ENCODE measurements around the gene RBSN.

The RBSN gene

DNA sequence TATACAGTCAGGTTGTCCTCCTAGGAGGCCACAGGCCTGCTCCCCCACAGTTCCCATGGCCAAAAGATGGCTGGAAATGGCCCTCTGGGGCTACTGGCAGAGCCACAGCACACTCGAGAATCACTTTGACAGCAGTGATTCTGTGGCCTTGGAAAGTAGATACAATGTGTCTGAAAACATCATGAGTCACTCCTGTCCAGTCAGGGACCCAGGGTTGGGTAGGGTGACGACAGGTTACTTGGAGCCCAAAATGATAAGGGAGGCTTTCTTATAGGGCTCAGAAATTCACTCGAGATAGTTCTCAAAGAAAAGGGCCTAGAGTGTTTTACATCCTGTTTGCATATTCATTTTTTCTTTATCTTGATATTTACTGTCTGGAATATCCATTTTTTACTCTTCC lies 58.1 kb downstream of the RBSN start:
- Histone ChIP-seq H3K4me2 (no peak overlapping the region), H3K79me2 (ENCODE audit: insufficient read depth, low read depth) (no peaks in the 10 kb centered on the region), H3K27me3 (ENCODE audit: insufficient read depth, low read depth) (no peaks in the 10 kb centered on the region), H3K4me3 (IDR thresholded peaks at IDR 0.05; ENCODE audit: insufficient read depth, low read depth, low read length) (no peak overlapping the region), H3K9ac (no peak overlapping the region), H3K36me3 (ENCODE audit: insufficient read depth) (no peaks in the 10 kb centered on the region; the same call in 1 of the 2 replicates), H4K20me1 (ENCODE audit: insufficient read depth) (no peaks in the 10 kb centered on the region), H2AFZ (ENCODE audit: low read depth) (no peak overlapping the region), H3K27ac (no peak overlapping the region), H3K4me1 (ENCODE audit: low read depth, poor library complexity, severe bottlenecking) (peaks cover 16% of the 10 kb centered on the region)
- TF ChIP-seq, protein P1, sequence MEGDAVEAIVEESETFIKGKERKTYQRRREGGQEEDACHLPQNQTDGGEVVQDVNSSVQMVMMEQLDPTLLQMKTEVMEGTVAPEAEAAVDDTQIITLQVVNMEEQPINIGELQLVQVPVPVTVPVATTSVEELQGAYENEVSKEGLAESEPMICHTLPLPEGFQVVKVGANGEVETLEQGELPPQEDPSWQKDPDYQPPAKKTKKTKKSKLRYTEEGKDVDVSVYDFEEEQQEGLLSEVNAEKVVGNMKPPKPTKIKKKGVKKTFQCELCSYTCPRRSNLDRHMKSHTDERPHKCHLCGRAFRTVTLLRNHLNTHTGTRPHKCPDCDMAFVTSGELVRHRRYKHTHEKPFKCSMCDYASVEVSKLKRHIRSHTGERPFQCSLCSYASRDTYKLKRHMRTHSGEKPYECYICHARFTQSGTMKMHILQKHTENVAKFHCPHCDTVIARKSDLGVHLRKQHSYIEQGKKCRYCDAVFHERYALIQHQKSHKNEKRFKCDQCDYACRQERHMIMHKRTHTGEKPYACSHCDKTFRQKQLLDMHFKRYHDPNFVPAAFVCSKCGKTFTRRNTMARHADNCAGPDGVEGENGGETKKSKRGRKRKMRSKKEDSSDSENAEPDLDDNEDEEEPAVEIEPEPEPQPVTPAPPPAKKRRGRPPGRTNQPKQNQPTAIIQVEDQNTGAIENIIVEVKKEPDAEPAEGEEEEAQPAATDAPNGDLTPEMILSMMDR (conservative IDR thresholded peaks at IDR 0.05; ENCODE audit: low read depth, low read length): no peak

DNA sequence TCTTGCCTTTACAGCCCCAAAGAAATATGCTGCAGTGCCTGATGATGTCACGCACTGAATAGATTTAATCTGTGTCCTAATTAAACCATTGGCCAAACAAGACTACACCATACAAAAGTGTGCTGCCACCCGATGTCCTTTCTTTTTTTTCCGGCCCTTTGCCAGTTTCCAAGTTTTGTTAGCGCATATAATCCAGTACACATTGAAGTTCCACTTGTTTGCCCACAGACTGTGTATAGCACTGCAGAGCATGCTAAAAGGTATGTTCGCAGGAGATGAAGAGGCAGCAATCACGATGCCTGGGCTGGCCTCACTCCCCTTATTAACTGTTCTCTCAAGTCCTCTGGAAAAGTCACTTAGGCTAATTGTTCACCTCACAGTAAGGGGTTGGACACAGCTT lies 60.6 kb downstream of the RBSN start:
- no peaks in the 10 kb centered on the region; the same call in 1 of the 2 replicates for H3K36me3 ChIP-seq (ENCODE audit: insufficient read depth)
- no peak overlapping the region for H3K4me2 ChIP-seq
- no peaks in the 10 kb centered on the region for H3K4me1 ChIP-seq (ENCODE audit: low read depth, poor library complexity, severe bottlenecking)

DNA sequence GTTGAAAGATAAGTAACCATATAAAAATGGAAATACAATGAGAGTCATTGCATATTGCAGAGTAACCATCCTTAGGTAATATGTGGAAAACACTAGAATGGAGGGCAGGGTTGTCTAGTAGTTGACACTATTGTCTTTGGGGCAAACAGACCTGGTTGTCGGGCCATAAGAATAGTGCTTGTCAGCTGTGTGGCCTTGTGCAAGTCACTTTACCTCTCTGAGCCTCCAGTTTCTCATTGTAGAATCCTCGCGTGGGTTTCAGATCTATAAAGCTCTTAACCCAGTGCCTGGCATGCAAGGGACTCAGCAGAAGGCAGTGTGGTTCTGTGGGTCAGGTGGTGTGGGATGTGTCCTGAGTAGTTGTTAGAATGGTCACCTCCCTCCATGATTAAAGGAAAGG lies 65.8 kb downstream of the RBSN start:
- Histone ChIP-seq H2AFZ (ENCODE audit: low read depth) (no peak overlapping the region), H3K4me2 (no peak overlapping the region), H3K79me2 (ENCODE audit: insufficient read depth, low read depth) (no peaks in the 10 kb centered on the region), H3K4me1 (ENCODE audit: low read depth, poor library complexity, severe bottlenecking) (no peaks in the 10 kb centered on the region), H3K9ac (no peak overlapping the region), H3K36me3 (ENCODE audit: insufficient read depth) (no peaks in the 10 kb centered on the region), H3K27me3 (ENCODE audit: insufficient read depth, low read depth) (no peaks in the 10 kb centered on the region), H3K4me3 (IDR thresholded peaks at IDR 0.05; ENCODE audit: insufficient read depth, low read depth, low read length) (no peak overlapping the region), H4K20me1 (ENCODE audit: insufficient read depth) (no peaks in the 10 kb centered on the region), H3K27ac (no peak overlapping the region)
- TF ChIP-seq, protein P1 (conservative IDR thresholded peaks at IDR 0.05; ENCODE audit: low read depth, low read length): no peak

More for the DNA sequence above, 60.6 kb downstream of the RBSN start:
- Histone ChIP-seq H3K27me3 (ENCODE audit: insufficient read depth, low read depth) (no peaks in the 10 kb centered on the region), H3K27ac (no peak overlapping the region), H4K20me1 (ENCODE audit: insufficient read depth) (no peaks in the 10 kb centered on the region), H2AFZ (ENCODE audit: low read depth) (no peak overlapping the region), H3K79me2 (ENCODE audit: insufficient read depth, low read depth) (no peaks in the 10 kb centered on the region), H3K9ac (no peak overlapping the region), H3K4me3 (IDR thresholded peaks at IDR 0.05; ENCODE audit: insufficient read depth, low read depth, low read length) (no peak overlapping the region)
- TF ChIP-seq, protein P1 (conservative IDR thresholded peaks at IDR 0.05; ENCODE audit: low read depth, low read length): no peak

DNA sequence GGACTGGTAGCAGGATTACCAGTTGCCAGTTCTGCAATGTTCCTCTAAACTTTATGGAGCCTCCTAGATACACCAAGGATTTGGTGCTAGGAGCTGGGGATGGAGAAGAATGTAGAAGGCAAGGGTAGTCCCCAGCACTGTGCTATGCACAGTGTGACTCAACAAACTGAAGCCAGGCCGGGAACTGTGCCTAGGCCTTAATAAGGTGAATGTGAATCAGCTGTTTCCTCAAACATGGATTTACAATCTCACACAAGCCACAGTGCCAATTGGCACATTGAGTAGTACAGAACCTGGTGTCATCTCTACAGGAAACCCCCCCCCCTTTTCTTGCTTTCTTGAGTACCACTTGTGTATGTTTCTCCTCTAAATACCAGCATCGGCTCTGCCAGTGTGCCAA lies 66.3 kb downstream of the RBSN start:
- Histone ChIP-seq H3K4me1 (ENCODE audit: low read depth, poor library complexity, severe bottlenecking) (no peaks in the 10 kb centered on the region), H3K79me2 (ENCODE audit: insufficient read depth, low read depth) (no peaks in the 10 kb centered on the region), H3K9ac (no peak overlapping the region), H3K27ac (no peak overlapping the region), H3K4me3 (IDR thresholded peaks at IDR 0.05; ENCODE audit: insufficient read depth, low read depth, low read length) (no peak overlapping the region), H3K27me3 (ENCODE audit: insufficient read depth, low read depth) (no peaks in the 10 kb centered on the region), H2AFZ (ENCODE audit: low read depth) (no peak overlapping the region), H3K36me3 (ENCODE audit: insufficient read depth) (no peaks in the 10 kb centered on the region), H3K4me2 (no peak overlapping the region), H4K20me1 (ENCODE audit: insufficient read depth) (no peaks in the 10 kb centered on the region)
- TF ChIP-seq, protein P1 (conservative IDR thresholded peaks at IDR 0.05; ENCODE audit: low read depth, low read length): no peak
